SK-N-SH treated with all-trans-retinoic acid at 6 μM for 48 hours (cell line): Measurements from ENCODE around the gene SYNPO2.
A peak's percentile ranks its signal among the peaks of the same experiment; 100 is the strongest.

Source experiments
- ATAC-seq: fragments of 200-7000 bp; cut with Tn5 transposase; 3 replicates; pipeline ENCODE4 v1.9.1; 2020; ENCODE audit warnings: mild to moderate bottlenecking, moderate library complexity
- ARNTL ChIP-seq: fragments of 450-650 bp; formaldehyde crosslinking; IDR thresholded peaks from 2 replicates; pipeline ENCODE4 v1.5.0; 2020; ENCODE audit warnings: low read depth, mild to moderate bottlenecking, moderate library complexity, borderline replicate concordance
- CSRNP3 ChIP-seq: fragments of 250-450 bp; sonication (Bioruptor Pico); IDR thresholded peaks from 2 replicates; pipeline ENCODE4 v1.5.1; 2021; ENCODE audit warnings: mild to moderate bottlenecking, moderate library complexity
- ESRRG ChIP-seq: fragments of 250-450 bp; sonication (Bioruptor Pico); IDR thresholded peaks from 2 replicates; pipeline ENCODE4 v1.6.1; 2021; ENCODE audit warnings: mild to moderate bottlenecking
- GLIS3 ChIP-seq: fragments of 250-450 bp; sonication (Bioruptor Pico); IDR thresholded peaks from 2 replicates; pipeline ENCODE4 v1.5.0; 2020; ENCODE audit warnings: mild to moderate bottlenecking, moderate library complexity
- ISL1 ChIP-seq: fragments of 250-450 bp; sonication (Bioruptor Pico); IDR thresholded peaks from 2 replicates; pipeline ENCODE4 v2.1.2; 2022; ENCODE audit warnings: mild to moderate bottlenecking, moderate library complexity
- OSR1 ChIP-seq: fragments of 250-450 bp; sonication (Bioruptor Pico); IDR thresholded peaks from 2 replicates; pipeline ENCODE4 v1.8.0; 2022; ENCODE audit warnings: moderate library complexity, mild to moderate bottlenecking, inconsistent platforms
- PATZ1 ChIP-seq: fragments of 250-450 bp; sonication (Bioruptor Pico); IDR thresholded peaks from 2 replicates; pipeline ENCODE4 v1.8.0; 2020; ENCODE audit warnings: mild to moderate bottlenecking, moderate library complexity, borderline replicate concordance
- POU6F1 ChIP-seq: fragments of 250-450 bp; sonication (Bioruptor Pico); IDR thresholded peaks from 2 replicates; pipeline ENCODE4 v1.8.0; 2021; ENCODE audit warnings: low read depth, mild to moderate bottlenecking, moderate library complexity, borderline replicate concordance
- PPARA ChIP-seq: fragments of 250-450 bp; sonication (Bioruptor Pico); IDR thresholded peaks from 2 replicates; pipeline ENCODE4 v1.5.0; 2020; ENCODE audit warnings: mild to moderate bottlenecking, borderline replicate concordance
- RARB ChIP-seq: fragments of 250-450 bp; sonication (Bioruptor Pico); IDR thresholded peaks from 2 replicates; pipeline ENCODE4 v1.8.0; 2021; ENCODE audit warnings: mild to moderate bottlenecking, moderate library complexity
- TCF4 ChIP-seq: fragments of 250-450 bp; sonication (Bioruptor Pico); IDR thresholded peaks from 2 replicates; pipeline ENCODE4 v1.8.0; 2021; ENCODE audit warnings: mild to moderate bottlenecking, moderate library complexity, borderline replicate concordance
- TOX ChIP-seq: fragments of 250-450 bp; sonication (Bioruptor Pico); IDR thresholded peaks from 2 replicates; pipeline ENCODE4 v1.8.0; 2021; ENCODE audit warnings: mild to moderate bottlenecking, moderate library complexity, borderline replicate concordance
- TSHZ2 ChIP-seq: fragments of 250-450 bp; sonication (Bioruptor Pico); IDR thresholded peaks from 2 replicates; pipeline ENCODE4 v1.5.0; 2020; ENCODE audit warnings: mild to moderate bottlenecking, moderate library complexity
- ZC3H10 ChIP-seq: fragments of 250-450 bp; sonication (Bioruptor Pico); IDR thresholded peaks from 2 replicates; pipeline ENCODE4 v1.5.1; 2021; ENCODE audit warnings: mild to moderate bottlenecking, moderate library complexity
- ZFP3 ChIP-seq: fragments of 250-450 bp; sonication (Bioruptor Pico); IDR thresholded peaks from 2 replicates; pipeline ENCODE4 v1.5.0; 2020; ENCODE audit warnings: mild to moderate bottlenecking, moderate library complexity
- ZFP30 ChIP-seq: fragments of 450-650 bp; formaldehyde crosslinking; IDR thresholded peaks from 2 replicates; pipeline ENCODE4 v1.5.0; 2022; ENCODE audit warnings: mild to moderate bottlenecking, moderate library complexity
- ZNF565 ChIP-seq: fragments of 450-650 bp; formaldehyde crosslinking; conservative IDR thresholded peaks from 2 replicates; pipeline ENCODE4 v1.5.0; 2020; ENCODE audit warnings: low read depth, mild to moderate bottlenecking, moderate library complexity
- ZNF70 ChIP-seq: fragments of 450-650 bp; formaldehyde crosslinking; IDR thresholded peaks from 2 replicates; pipeline ENCODE4 v1.5.0; 2020; ENCODE audit warnings: mild to moderate bottlenecking, moderate library complexity
- ZNF8 ChIP-seq: fragments of 450-650 bp; formaldehyde crosslinking; IDR thresholded peaks from 2 replicates; pipeline ENCODE4 v1.5.0; 2020; ENCODE audit warnings: mild to moderate bottlenecking, moderate library complexity

Gene SYNPO2

GRCh38 chr4:119099227-119099810, 210.7 kb downstream of the SYNPO2 start:
- TF ChIP-seq CSRNP3 (CRISPR knock-in tag) (0 out of 2 replicates have a peak, but pooled peaks have one; percentile 8), ESRRG (CRISPR knock-in tag) (no peak), TSHZ2 (CRISPR knock-in tag) (no peak), TCF4 (CRISPR knock-in tag) (peak; percentile 59; the same call in 1 of the 2 replicates), TOX (no peak), GLIS3 (CRISPR knock-in tag) (no peak), ZC3H10 (CRISPR knock-in tag) (no peak), ISL1 (CRISPR knock-in tag) (peak; percentile 88), OSR1 (no peak), PPARA (no peak), ZFP30 (CRISPR knock-in tag) (no peak), ZNF8 (CRISPR knock-in tag) (no peak), PATZ1 (CRISPR knock-in tag) (no peak), ZNF565 (CRISPR knock-in tag) (no peak), ZNF70 (no peak), ZFP3 (CRISPR knock-in tag) (0 out of 2 replicates have a peak, but pooled peaks have one; percentile 28), RARB (no peak), POU6F1 (CRISPR knock-in tag) (no peak)
- ATAC-seq, result peak; percentile 57

- TF ChIP-seq TSHZ2 (CRISPR knock-in tag) (no peak), TOX (no peak), ARNTL (no peak), GLIS3 (CRISPR knock-in tag) (no peak), RARB (no peak), ZFP30 (CRISPR knock-in tag) (no peak), POU6F1 (CRISPR knock-in tag) (no peak), ZNF8 (CRISPR knock-in tag) (no peak), PPARA (no peak)
- no peak for ATAC-seq
Measured at GRCh38 chr4:119100655-119101054, 212.0 kb downstream of the SYNPO2 start.
